Stimulated activated naive B cell treated with anti-CD40 and anti-IgM and Interleukin-4, amounts not matched to agents 10 μg/mL and 1 μg/mL and 100 μg/mL, for 72 hours (primary cell): ENCODE data around the gene SET.
A peak's percentile ranks its signal among the peaks of the same experiment; 100 is the strongest.
"Not testable (repeated sequence)": the region's sequence is repeated elsewhere in the genome, so short reads cannot be mapped to it uniquely, and the experiment has no call there.

Source experiments
- ATAC-seq, 2 donors: fragments of 150-1000 bp; cut with Tn5 transposase; replicated peaks; 2 replicates each; pipeline ENCODE4 v1.10.0; 2021; ENCODE audit warnings: moderate library complexity in 1 of 2
- DNase-seq: peaks from one replicate; pipeline ENCODE4 v3.0.0; 2021
- H3K27ac Mint-ChIP-seq: one replicate; pipeline ENCODE4 v1.8.0; 2022; ENCODE audit warnings: mild to moderate bottlenecking, mixed read lengths
- H3K27me3 Mint-ChIP-seq, 2 donors: one replicate each; pipeline ENCODE4 v1.8.0; 2022; ENCODE audit warnings: mixed read lengths in 2 of 2
- H3K36me3 Mint-ChIP-seq, 2 donors: one replicate each; pipeline ENCODE4 v1.8.0; 2022; ENCODE audit warnings: mixed read lengths in 2 of 2, mild to moderate bottlenecking in 1 of 2
- H3K4me1 Mint-ChIP-seq, 2 donors: one replicate each; pipeline ENCODE4 v1.8.0; 2022; ENCODE audit warnings: mixed read lengths in 2 of 2, mild to moderate bottlenecking in 1 of 2
- H3K4me3 Mint-ChIP-seq, 2 donors: one replicate each; pipeline ENCODE4 v1.8.0; 2022; ENCODE audit warnings: mild to moderate bottlenecking in 2 of 2, mixed read lengths in 2 of 2, moderate library complexity in 1 of 2
- H3K9me3 Mint-ChIP-seq, 2 donors: one replicate each; pipeline ENCODE4 v1.8.0; 2022; ENCODE audit warnings: mixed read lengths in 2 of 2, mild to moderate bottlenecking in 1 of 2

SET gene

GRCh38 chr9:128696923-128697707 is 8.1 kb downstream of the SET start:
- ATAC-seq = no peak
- Mint-ChIP-seq H3K4me3 (no peak overlapping the region), H3K27me3 (no peaks in the 10 kb centered on the region), H3K4me1 (peaks cover 18 to 39% of the 10 kb centered on the region in 2 donors), H3K36me3 (peaks cover 30 to 35% of the 10 kb centered on the region in 2 donors), H3K9me3 (no peaks in the 10 kb centered on the region), H3K27ac (no peak overlapping the region)
- no peak for DNase-seq

GRCh38 chr9:128699096-128699795 is 10.2 kb downstream of the SET start:
- ATAC-seq, H3K4me3 Mint-ChIP-seq, H3K27ac Mint-ChIP-seq, H3K9me3 Mint-ChIP-seq, H3K27me3 Mint-ChIP-seq, DNase-seq: not testable (repeated sequence)
- peaks cover 19 to 31% of the 10 kb centered on the region in 2 donors for H3K4me1 Mint-ChIP-seq
- H3K36me3 Mint-ChIP-seq = peaks cover 19 to 22% of the 10 kb centered on the region in 2 donors

GRCh38 chr9:128701227-128701854 is 12.3 kb downstream of the SET start:
- Mint-ChIP-seq H3K27me3 (no peaks in the 10 kb centered on the region), H3K4me3 (peak overlapping the region; percentile 62 to 91), H3K27ac (peak overlapping the region; percentile 20), H3K9me3 (no peaks in the 10 kb centered on the region), H3K4me1 (peaks cover 17 to 22% of the 10 kb centered on the region in 2 donors), H3K36me3 (peaks cover 9 to 14% of the 10 kb centered on the region in 2 donors)
- DNase-seq = no peak
- no peak for ATAC-seq

GRCh38 chr9:128702445-128702948 is 13.5 kb downstream of the SET start, which contains the start of gene PKN3:
Gene PKN3, plus strand, starts transcription at chr9:128702503. Its CDS starts 413 bp downstream, at chr9:128702916.
- Mint-ChIP-seq H3K27me3 (no peaks in the 10 kb centered on the region), H3K27ac (peak within 1 kb of the TSS; percentile 81), H3K4me3 (peak within 1 kb of the TSS; percentile 89 to 91), H3K9me3 (no peaks in the 10 kb centered on the region), H3K36me3 (peaks cover 2 to 6% of the 10 kb centered on the region in 2 donors), H3K4me1 (peaks cover 15 to 21% of the 10 kb centered on the region in 2 donors)
- peak; percentile 90 for ATAC-seq
- DNase-seq = peak; percentile 84

GRCh38 chr9:128702949-128703615 is 14.1 kb downstream of the SET start:
- Mint-ChIP-seq H3K4me3 (peak overlapping the region; percentile 89 to 91), H3K4me1 (peaks cover 15 to 21% of the 10 kb centered on the region in 2 donors), H3K9me3 (no peaks in the 10 kb centered on the region), H3K27me3 (no peaks in the 10 kb centered on the region), H3K27ac (peak overlapping the region; percentile 81), H3K36me3 (peaks cover 0 to 3% of the 10 kb centered on the region in 2 donors)
- DNase-seq (no peak), ATAC-seq (peak; percentile 41 to 53)

GRCh38 chr9:128703616-128704355 is 14.8 kb downstream of the SET start:
- Mint-ChIP-seq H3K4me1 (peaks cover 15 to 21% of the 10 kb centered on the region in 2 donors), H3K9me3 (no peaks in the 10 kb centered on the region), H3K36me3 (peaks cover 0 to 3% of the 10 kb centered on the region in 2 donors), H3K27ac (no peak overlapping the region), H3K4me3 (peak overlapping the region; percentile 89 to 91), H3K27me3 (no peaks in the 10 kb centered on the region)
- ATAC-seq = no peak
- no peak for DNase-seq

- peak overlapping the region; percentile 13 to 14 for H3K4me3 Mint-ChIP-seq
- ATAC-seq = no peak
- no peak overlapping the region for H3K27ac Mint-ChIP-seq
These were observed 15.3 kb downstream of the SET start for GRCh38 chr9:128704356-128704670.

GRCh38 chr9:128705051-128705965 is 16.3 kb downstream of the SET start:
- Mint-ChIP-seq H3K9me3 (no peaks in the 10 kb centered on the region), H3K4me1 (peaks cover 15 to 21% of the 10 kb centered on the region in 2 donors), H3K36me3 (peaks cover 0 to 3% of the 10 kb centered on the region in 2 donors), H3K27ac (no peak overlapping the region), H3K4me3 (no peak overlapping the region), H3K27me3 (no peaks in the 10 kb centered on the region)
- ATAC-seq (no peak), DNase-seq (no peak)

More at GRCh38 chr9:128704356-128704670, 15.3 kb downstream of the SET start:
- no peak for DNase-seq
- Mint-ChIP-seq H3K9me3 (no peaks in the 10 kb centered on the region), H3K36me3 (peaks cover 0 to 3% of the 10 kb centered on the region in 2 donors), H3K27me3 (no peaks in the 10 kb centered on the region), H3K4me1 (peaks cover 15 to 21% of the 10 kb centered on the region in 2 donors)

- Mint-ChIP-seq H3K4me1 (peaks cover 15 to 20% of the 10 kb centered on the region in 2 donors), H3K27me3 (no peaks in the 10 kb centered on the region), H3K27ac (no peak overlapping the region), H3K9me3 (no peaks in the 10 kb centered on the region), H3K4me3 (no peak overlapping the region), H3K36me3 (peaks cover 2 to 3% of the 10 kb centered on the region in 2 donors)
- no peak for DNase-seq
- ATAC-seq = no peak
These were observed 17.0 kb downstream of the SET start for GRCh38 chr9:128706045-128706444.

- ATAC-seq (no peak), DNase-seq (no peak)
- Mint-ChIP-seq H3K27ac (no peak overlapping the region), H3K36me3 (peaks cover 2 to 3% of the 10 kb centered on the region in 2 donors), H3K4me1 (peaks cover 8 to 13% of the 10 kb centered on the region in 2 donors), H3K27me3 (no peaks in the 10 kb centered on the region), H3K4me3 (no peak overlapping the region), H3K9me3 (no peaks in the 10 kb centered on the region)
These were observed 17.8 kb downstream of the SET start for GRCh38 chr9:128706671-128707381.

- peaks cover 4 to 8% of the 10 kb centered on the region in 2 donors for H3K36me3 Mint-ChIP-seq
- no peaks in the 10 kb centered on the region for H3K27me3 Mint-ChIP-seq
These were observed 18.4 kb downstream of the SET start for GRCh38 chr9:128707446-128707845.

More at GRCh38 chr9:128707446-128707845, 18.4 kb downstream of the SET start:
- H3K4me1 Mint-ChIP-seq = peaks cover 6 to 8% of the 10 kb centered on the region in 2 donors
- no peak overlapping the region for H3K4me3 Mint-ChIP-seq
- ATAC-seq (no peak), DNase-seq (no peak)
- H3K9me3 Mint-ChIP-seq = no peaks in the 10 kb centered on the region
- H3K27ac Mint-ChIP-seq = no peak overlapping the region
